ENCODE measurements around the gene ZSCAN25.

DNA sequence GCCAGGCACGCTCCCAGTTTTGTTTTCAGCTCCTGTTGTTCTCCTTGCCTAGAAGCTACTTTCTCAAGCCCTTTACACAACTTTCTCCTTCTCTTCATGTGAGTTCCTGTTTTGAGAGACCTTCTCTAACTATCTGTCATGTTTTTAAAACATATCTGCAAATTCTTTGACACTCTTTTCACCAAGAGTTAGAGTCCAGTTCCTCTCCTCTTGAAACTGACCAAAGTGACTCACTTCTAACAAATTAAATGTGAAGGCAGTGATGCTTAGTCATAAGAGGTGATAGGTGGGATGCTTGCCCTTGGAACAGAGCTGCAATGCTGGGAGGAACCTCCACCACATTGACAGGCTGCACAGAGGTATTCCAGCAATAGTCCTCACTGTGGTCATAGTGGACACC lies 25.3 kb downstream of the ZSCAN25 start:
- TF ChIP-seq, protein P1, sequence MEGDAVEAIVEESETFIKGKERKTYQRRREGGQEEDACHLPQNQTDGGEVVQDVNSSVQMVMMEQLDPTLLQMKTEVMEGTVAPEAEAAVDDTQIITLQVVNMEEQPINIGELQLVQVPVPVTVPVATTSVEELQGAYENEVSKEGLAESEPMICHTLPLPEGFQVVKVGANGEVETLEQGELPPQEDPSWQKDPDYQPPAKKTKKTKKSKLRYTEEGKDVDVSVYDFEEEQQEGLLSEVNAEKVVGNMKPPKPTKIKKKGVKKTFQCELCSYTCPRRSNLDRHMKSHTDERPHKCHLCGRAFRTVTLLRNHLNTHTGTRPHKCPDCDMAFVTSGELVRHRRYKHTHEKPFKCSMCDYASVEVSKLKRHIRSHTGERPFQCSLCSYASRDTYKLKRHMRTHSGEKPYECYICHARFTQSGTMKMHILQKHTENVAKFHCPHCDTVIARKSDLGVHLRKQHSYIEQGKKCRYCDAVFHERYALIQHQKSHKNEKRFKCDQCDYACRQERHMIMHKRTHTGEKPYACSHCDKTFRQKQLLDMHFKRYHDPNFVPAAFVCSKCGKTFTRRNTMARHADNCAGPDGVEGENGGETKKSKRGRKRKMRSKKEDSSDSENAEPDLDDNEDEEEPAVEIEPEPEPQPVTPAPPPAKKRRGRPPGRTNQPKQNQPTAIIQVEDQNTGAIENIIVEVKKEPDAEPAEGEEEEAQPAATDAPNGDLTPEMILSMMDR (conservative IDR thresholded peaks at IDR 0.05; ENCODE audit: low read depth, low read length): no peak
- TF ChIP-seq EZH2 (IDR thresholded peaks at IDR 0.05; ENCODE audit: borderline replicate concordance, low read depth, low read length, poor library complexity, severe bottlenecking): no peak
